Adrenal gland (tissue), 12 donors: ENCODE data around the gene LGMN. TPM values are rescaled to one million over a fixed set of nuclear protein-coding genes. Genes with fewer than 3 reads are reported as not detected.
"Not testable (repeated sequence)": the region's sequence is repeated elsewhere in the genome, so short reads cannot be mapped to it uniquely, and the experiment has no call there.

Source experiments
- DNase-seq, 7 donors: peaks; one replicate each; pipeline ENCODE4 v3.0.0-alpha.2; 2019 to 2020
- H3K27ac ChIP-seq, 5 donors: fragments of 200-600 bp; sonication (generic) in 4 of 5; 1 replicate in 3 of 5; 2 replicates in 2 of 5; pipeline versions ENCODE4 v1.5.1 to v1.8.0; 2016 to 2020; ENCODE audit warnings: mild to moderate bottlenecking in 1 of 5
- H3K27me3 ChIP-seq: fragments of 200-600 bp; 2 replicates; pipeline ENCODE4 v1.8.0; 2021
- H3K36me3 ChIP-seq, 2 donors: fragments of 200-600 bp; replicated peaks in 1 of 2; 1 replicate in 1 of 2; 2 replicates in 1 of 2; pipeline versions ENCODE4 v1.5.1 to v1.8.0; 2018 to 2022
- H3K4me1 ChIP-seq, 2 donors: fragments of 200-600 bp; replicated peaks in 1 of 2; 1 replicate in 1 of 2; 2 replicates in 1 of 2; pipeline versions ENCODE4 v1.5.1 to v1.8.0; 2018 to 2021
- H3K4me3 ChIP-seq, 4 donors: fragments of 200-600 bp; sonication (generic) in 3 of 4; one replicate each; pipeline ENCODE4 v1.5.1; 2016 to 2018
- H3K9me3 ChIP-seq, 3 donors: fragments of 200-600 bp; sonication (generic) in 1 of 3; replicated peaks in 1 of 3; 1 replicate in 2 of 3; 2 replicates in 1 of 3; pipeline versions ENCODE4 v1.5.1 to v1.8.0; 2016 to 2021
- CTCF ChIP-seq, 6 experiments: fragments of 450-650 bp in 4 of 6; fragments of 200-600 bp in 2 of 6; sonication (generic) in 1 of 6; IDR thresholded peaks; 1 replicate in 5 of 6; 2 replicates in 1 of 6; pipeline versions ENCODE4 v1.5.1 to v1.8.0; 2016 to 2021; ENCODE audit warnings: antibody characterized with exemption in 6 of 6, mild to moderate bottlenecking in 2 of 6, moderate library complexity in 1 of 6
- POLR2A ChIP-seq, 2 donors: fragments of 450-650 bp; IDR thresholded peaks; one replicate each; pipeline ENCODE4 v1.6.1; 2017; ENCODE audit warnings: antibody characterized with exemption in 2 of 2, mild to moderate bottlenecking in 2 of 2, moderate library complexity in 1 of 2
- WGBS, 4 donors: extraction: QIAGEN DNeasy Blood & Tissue Kit in 2 of 4; methylation state at CpG; one replicate each; pipeline versions ENCODE4 v1.1.5 to v1.1.7; 2013 to 2017; 5-methylcytosine and 5-hydroxymethylcytosine counted together
- intact Hi-C, 2 donors: fragments of 100-400 bp; cut with DNase I; formaldehyde crosslinking; loops; one replicate each; pipeline versions ENCODE4 v1.14.1 to v1.15.0; 2022 to 2023
- polyA plus RNA-seq, 3 donors: library from polyadenylated mRNA; stranded (reverse); fragments of 200-250 nt in 2 of 3; fragments of 350-450 nt in 1 of 3; fragmentation: Illumina TruSeq in 1 of 3; extraction: RNeasy Lipid Tissue Mini Kit (QIAGEN cat#74804) in 1 of 3; gene quantifications; one replicate each; pipeline ENCODE4 v1.2.3, GENCODE V29; 2013 to 2014
- total RNA-seq, 9 donors: library from RNA; depleted of rRNA in 4 of 9; stranded (reverse); fragments of >200 nt in 4 of 9; fragments of 120-200 nt in 1 of 9; fragmentation: NEBNext Ultra II Directional in 1 of 9; extraction: Animal tissue kit (Norgen Biotek cat#: 25700) in 1 of 9; gene quantifications; one replicate each; pipeline versions ENCODE4 v1.1.0 to v1.2.4, GENCODE V29; 2013 to 2023
- donor health status: healthy with polysubstance abuse.
- donor health status: Bipolar disorder and iron deficiency.
- donor health status: DM: yes; HTN: yes; CAD: no.
- donor health status: DM: no; HTN: no; CAD: no.
- donor health status: DM: no; HTN: no; CAD: no.
- donor health status: DM: yes; HTN: yes; CAD: no.

The LGMN gene
- total and polyA plus RNA-seq, 12 donors = 66.6 to 153 (median 117) TPM

- Histone ChIP-seq H3K27ac (no peak overlapping the region), H3K4me1 (no peaks in the 10 kb centered on the region), H3K9me3 (no peaks in the 10 kb centered on the region), H3K36me3 (no peaks in the 10 kb centered on the region), H3K27me3 (no peaks in the 10 kb centered on the region), H3K4me3 (no peak overlapping the region)
- WGBS, 4 donors = 76 to 87% (median 83%) methylated on average over 11 of the region's 11 CpGs
- no peak for DNase-seq
- intact Hi-C loops = no loop called here
- TF ChIP-seq CTCF (IDR thresholded peaks at IDR 0.05) (no peak), POLR2A (IDR thresholded peaks at IDR 0.05) (no peak)
Observed at GRCh38 chr14:92717571-92718042, 30.8 kb downstream of the LGMN start.

- DNase-seq = no peak
- 93 to 95% (median 94%) methylated on average over 10 of the region's 10 CpGs for WGBS, 4 donors
- intact Hi-C loops = no loop called here
- no peaks in the 10 kb centered on the region for H3K36me3 ChIP-seq
- no peaks in the 10 kb centered on the region for H3K27me3 ChIP-seq
- no peak for TF ChIP-seq CTCF (IDR thresholded peaks at IDR 0.05)
- TF ChIP-seq POLR2A (IDR thresholded peaks at IDR 0.05) = no peak
- H3K4me3 ChIP-seq = no peak overlapping the region
- no peaks in the 10 kb centered on the region for H3K4me1 ChIP-seq
- no peak overlapping the region for H3K27ac ChIP-seq
- no peaks in the 10 kb centered on the region for H3K9me3 ChIP-seq
Observed at GRCh38 chr14:92716131-92716530, 32.3 kb downstream of the LGMN start.

- TF ChIP-seq CTCF (IDR thresholded peaks at IDR 0.05) = peak; percentile 65 to 87 (median 77)
- WGBS, 4 donors = 74 to 81% (median 77%) methylated on average over 6 to 7 of the region's 7 CpGs
- H3K27ac ChIP-seq, H3K27me3 ChIP-seq, H3K4me3 ChIP-seq, H3K4me1 ChIP-seq, H3K9me3 ChIP-seq, H3K36me3 ChIP-seq: not testable (repeated sequence)
- intact Hi-C loops = loop anchor here (2.0 to 5.0 kb wide), 2 partner anchors 68 to 72 kb away; no protein-coding TSS in a partner anchor
- DNase-seq = peak; percentile 73 to 92 (median 86)
Observed at GRCh38 chr14:92714739-92715307, 33.6 kb downstream of the LGMN start.

GRCh38 chr14:92712654-92713051 lies 35.8 kb downstream of the LGMN start:
- H3K9me3 ChIP-seq = no peaks in the 10 kb centered on the region
- TF ChIP-seq POLR2A (IDR thresholded peaks at IDR 0.05) (no peak), CTCF (IDR thresholded peaks at IDR 0.05) (no peak)
- intact Hi-C loops = loop anchor here in 1 of 2 donors (5.0 kb wide), 1 partner anchor 75 kb away; no protein-coding TSS in a partner anchor
- no peak overlapping the region for H3K27ac ChIP-seq
- peaks cover 0 to 6% of the 10 kb centered on the region in 2 donors for H3K36me3 ChIP-seq
- 95 to 100% (median 97%) methylated on average over 2 to 8 of the region's 8 CpGs for WGBS, 4 donors
- DNase-seq = no peak
- H3K4me1 ChIP-seq = no peaks in the 10 kb centered on the region
- H3K27me3 ChIP-seq = no peaks in the 10 kb centered on the region
- H3K4me3 ChIP-seq = no peak overlapping the region
